Hippocampal formation (tissue), 2 donors: ENCODE results near the gene DCHS1.
"Not testable (repeated sequence)": the region's sequence is repeated elsewhere in the genome, so short reads cannot be mapped to it uniquely, and the experiment has no call there.

Experiments
- DNase-seq, 2 donors: peaks; one replicate each; lab custom pipeline; 2025; lab: John Stamatoyannopoulos, UW

The DCHS1 gene, protein sequence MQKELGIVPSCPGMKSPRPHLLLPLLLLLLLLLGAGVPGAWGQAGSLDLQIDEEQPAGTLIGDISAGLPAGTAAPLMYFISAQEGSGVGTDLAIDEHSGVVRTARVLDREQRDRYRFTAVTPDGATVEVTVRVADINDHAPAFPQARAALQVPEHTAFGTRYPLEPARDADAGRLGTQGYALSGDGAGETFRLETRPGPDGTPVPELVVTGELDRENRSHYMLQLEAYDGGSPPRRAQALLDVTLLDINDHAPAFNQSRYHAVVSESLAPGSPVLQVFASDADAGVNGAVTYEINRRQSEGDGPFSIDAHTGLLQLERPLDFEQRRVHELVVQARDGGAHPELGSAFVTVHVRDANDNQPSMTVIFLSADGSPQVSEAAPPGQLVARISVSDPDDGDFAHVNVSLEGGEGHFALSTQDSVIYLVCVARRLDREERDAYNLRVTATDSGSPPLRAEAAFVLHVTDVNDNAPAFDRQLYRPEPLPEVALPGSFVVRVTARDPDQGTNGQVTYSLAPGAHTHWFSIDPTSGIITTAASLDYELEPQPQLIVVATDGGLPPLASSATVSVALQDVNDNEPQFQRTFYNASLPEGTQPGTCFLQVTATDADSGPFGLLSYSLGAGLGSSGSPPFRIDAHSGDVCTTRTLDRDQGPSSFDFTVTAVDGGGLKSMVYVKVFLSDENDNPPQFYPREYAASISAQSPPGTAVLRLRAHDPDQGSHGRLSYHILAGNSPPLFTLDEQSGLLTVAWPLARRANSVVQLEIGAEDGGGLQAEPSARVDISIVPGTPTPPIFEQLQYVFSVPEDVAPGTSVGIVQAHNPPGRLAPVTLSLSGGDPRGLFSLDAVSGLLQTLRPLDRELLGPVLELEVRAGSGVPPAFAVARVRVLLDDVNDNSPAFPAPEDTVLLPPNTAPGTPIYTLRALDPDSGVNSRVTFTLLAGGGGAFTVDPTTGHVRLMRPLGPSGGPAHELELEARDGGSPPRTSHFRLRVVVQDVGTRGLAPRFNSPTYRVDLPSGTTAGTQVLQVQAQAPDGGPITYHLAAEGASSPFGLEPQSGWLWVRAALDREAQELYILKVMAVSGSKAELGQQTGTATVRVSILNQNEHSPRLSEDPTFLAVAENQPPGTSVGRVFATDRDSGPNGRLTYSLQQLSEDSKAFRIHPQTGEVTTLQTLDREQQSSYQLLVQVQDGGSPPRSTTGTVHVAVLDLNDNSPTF (N-terminal part only)

DNA sequence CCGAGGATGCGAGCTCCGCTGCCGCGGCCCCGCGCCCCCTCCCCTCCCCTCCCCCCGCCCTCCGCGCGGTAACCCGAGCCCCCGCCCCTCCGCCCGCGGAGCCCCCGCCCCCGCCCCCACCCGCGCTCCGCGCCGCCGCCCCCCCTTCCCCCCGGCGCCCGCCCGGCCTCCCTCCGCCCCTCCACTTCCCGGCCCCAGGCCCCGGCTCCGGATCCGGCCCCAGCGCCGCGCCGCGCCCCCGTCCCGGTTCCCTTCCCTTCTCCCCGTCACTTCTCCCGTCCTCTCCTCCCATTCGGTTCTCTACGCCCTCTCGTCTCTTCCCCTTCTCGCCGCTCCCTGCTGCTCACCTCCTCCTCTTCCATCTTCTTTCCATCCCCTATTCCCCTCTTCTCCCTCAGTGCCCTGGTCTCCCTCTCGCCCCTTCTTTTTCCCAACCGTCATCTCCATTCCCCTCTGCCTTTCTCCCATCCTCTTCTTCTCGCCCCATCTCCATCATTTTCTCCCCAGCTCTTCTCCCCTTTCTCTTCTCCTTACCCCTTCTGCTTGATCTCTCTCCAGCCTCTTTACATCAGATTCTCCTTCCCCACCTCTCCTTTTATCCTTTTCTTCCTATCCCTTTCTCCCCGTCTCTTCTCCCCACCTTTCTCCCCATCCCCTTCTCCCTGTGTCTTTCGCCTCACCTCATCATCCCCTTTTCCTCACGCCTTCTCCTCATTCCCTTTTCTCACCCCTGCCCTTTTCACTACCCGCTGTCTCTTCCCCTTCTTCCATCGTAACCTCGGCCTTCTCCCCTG is at the start of gene DCHS1:
Gene DCHS1, minus strand, starts transcription at position 20 of the 794 bp plus-strand sequence. CDS start 14,196 bp downstream, outside the sequence.
- DNase-seq: no peak

- peak; percentile 59 to 84 for DNase-seq
Observed at GRCh38 chr11:6703247-6704063, 47.8 kb upstream of the DCHS1 start.

GRCh38 chr11:6701955-6702354 is 46.3 kb upstream of the DCHS1 start:
- DNase-seq: not testable (repeated sequence)

- no peak for DNase-seq
Observed at GRCh38 chr11:6695377-6695776, 39.8 kb upstream of the DCHS1 start.

DNA sequence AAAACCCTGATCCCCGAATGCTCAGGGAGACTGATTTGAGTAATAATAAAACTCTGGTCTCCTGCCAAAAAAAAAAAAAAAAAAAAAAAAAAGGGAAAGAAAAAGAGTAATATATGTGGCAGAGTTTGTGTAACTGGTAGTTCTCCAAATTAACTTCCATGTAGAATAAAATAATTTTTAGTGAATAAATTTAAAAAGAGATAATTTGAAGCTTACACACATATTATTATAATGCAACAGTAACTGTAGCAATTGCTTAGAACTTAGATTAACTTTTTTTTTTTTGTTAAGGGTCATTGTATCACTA is 38.6 kb upstream of the DCHS1 start:
- no peak for DNase-seq

DNA sequence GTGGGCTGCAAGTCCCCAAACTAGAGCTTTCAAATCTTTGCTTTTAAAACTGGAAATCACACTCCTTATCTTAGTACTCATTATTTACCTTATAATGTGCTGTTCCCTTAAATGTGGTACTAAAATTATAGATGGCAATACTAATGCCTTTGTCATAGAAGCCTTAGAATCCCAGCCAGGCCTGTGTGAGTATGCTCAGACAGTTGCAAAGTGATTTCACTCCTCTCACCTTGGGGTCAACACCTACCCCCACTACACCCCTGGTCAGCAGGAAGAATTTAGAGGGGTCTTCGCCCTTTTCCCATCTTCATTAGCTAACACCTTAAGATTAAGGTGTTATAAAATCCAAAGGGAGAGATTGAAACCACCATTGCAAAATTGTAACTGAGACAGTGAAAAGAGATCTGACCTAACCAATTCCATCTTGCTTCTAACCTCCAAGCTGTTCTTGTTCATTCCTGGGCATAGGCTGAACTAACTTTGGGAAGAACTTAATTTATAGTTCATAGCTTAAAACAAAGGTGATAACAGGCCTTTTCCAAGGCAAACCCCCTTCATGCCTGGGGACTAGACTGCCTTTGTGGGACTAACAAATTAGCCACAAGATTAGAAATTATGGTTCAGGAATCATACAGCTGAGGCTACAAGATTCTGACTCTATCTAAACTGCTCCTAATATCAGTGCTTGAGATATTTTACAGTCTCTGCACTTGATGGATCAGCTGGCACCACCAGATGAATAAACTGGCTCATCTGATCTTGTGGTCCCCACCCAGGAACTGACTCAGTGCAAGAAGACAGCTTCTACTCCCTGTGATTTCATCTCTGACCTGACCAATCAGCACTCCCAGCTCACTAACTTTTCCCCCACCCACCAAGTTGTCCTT is 38.0 kb upstream of the DCHS1 start:
- no peak for DNase-seq

GRCh38 chr11:6692128-6692527 is 36.5 kb upstream of the DCHS1 start:
- DNase-seq: no peak

- DNase-seq: not testable (repeated sequence)
Observed at GRCh38 chr11:6690431-6691132, 35.0 kb upstream of the DCHS1 start.

DNA sequence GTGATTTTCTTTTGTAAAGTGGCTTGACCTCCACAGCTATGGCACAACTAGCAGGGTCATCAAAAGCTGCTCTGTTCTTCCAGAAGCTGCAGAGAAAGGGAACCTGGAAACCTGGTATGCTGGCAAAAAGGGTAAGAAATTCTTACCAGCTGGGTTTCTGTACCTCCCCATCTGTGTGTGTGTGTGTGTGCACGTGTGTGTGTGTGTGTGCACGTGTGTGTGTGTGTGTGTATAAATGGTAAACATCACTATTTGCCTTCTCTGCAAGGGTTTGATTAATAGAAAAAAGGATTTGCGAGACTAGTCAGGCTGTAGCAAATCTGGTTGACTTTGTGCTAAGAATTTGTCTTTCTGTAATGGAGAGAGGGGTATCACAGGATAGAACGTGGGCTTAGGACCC is 32.3 kb upstream of the DCHS1 start:
- DNase-seq: no peak

- no peak for DNase-seq
Observed at GRCh38 chr11:6686006-6686405, 30.4 kb upstream of the DCHS1 start.

GRCh38 chr11:6684068-6684467 is 28.5 kb upstream of the DCHS1 start:
- not testable (repeated sequence) for DNase-seq

DNA sequence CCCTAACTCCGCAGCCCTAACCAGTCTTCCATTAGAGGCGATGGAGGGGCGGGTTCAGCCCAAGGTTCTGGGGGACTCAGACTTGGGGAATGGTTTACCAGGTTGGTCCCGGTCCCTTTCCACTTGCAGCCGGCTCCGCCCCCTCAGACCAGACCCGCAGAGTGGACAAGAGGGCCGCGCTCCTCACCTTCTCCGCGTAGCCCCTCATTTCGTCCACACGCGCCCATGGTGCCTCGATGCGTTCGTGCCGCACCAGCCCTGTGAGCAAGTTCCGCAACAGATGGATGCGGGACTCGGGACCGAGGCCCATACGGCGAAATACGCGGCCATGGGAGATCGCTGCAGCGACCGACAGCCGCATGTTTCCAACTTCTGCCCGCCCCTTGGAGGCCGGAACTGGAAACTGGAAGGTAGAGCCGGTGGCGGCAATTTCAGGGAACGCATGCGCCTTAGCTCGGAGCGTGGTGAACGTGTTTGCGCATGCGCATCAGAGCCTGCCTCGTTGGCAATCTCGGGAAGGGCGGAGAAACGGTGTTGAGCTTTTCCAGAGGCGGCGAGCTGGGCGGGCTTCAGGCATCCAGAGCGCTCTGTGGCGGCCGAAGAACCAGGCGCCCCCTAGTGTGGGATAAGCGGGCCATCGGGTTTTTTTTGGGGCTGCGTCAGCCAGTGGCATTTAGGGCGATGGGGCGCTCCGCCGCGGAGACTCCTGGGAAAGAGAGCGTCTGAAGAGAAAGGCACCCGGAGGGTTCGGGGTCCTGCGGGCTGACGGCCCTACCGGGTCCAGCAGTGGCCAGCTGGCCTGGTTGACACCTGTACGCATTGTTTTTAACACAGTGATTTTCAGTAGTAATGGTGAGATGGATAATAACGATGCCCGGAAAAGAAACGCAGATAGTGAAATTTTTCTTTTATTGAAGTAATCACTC is 27.6 kb upstream of the DCHS1 start, which contains the start of gene MRPL17:
Gene MRPL17, minus strand, starts transcription at position 405 of the 926 bp plus-strand sequence. Its CDS starts 44 bp downstream, at position 361.
- peak; percentile 98 to 99 for DNase-seq

DNA sequence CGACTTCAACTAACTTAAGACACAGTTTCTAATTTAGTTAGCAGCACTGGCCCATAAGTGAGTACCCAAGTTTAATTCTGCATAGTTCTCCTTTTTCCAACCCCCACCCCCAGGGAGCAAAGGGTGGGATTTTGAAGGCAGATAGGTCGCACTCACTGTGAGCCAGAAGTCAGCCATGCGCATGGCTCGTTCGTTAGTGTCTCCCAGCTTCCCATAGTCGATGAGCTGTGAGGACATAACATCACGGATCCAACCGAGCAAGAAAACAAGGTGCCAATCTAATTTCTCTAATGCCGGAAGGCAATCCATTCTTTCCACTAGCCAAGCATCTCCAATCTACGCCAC is 27.0 kb upstream of the DCHS1 start:
- DNase-seq: no peak

GRCh38 chr11:6681949-6682348 is 26.3 kb upstream of the DCHS1 start:
- DNase-seq: no peak

DNA sequence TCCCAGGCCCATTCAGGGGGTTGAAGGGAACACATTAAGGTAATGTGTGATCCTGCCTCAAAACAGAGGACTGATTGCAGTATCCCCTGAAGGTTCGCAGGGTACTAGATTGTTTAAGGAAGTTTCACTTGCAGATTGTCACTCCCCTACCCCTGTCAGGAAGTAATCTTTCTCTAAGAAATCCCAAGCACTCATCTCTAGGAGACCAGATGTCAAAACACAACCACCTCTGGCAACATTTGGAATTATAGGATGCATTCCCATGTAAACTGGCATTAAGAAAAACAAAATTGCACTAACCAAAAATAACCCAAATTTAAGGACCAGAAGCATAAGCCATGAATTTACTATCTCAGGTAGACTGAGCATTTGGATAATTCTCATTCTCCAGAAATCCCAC is 25.9 kb upstream of the DCHS1 start:
- no peak for DNase-seq

- DNase-seq: no peak
Observed at GRCh38 chr11:6677018-6677417, 21.4 kb upstream of the DCHS1 start.

GRCh38 chr11:6674862-6675261 is 19.3 kb upstream of the DCHS1 start:
- DNase-seq: no peak

GRCh38 chr11:6674219-6674597 is 18.6 kb upstream of the DCHS1 start:
- no peak for DNase-seq
